Osteocyte (in vitro differentiated cells): ENCODE data around the gene CYS1. TPM values are rescaled to one million over a fixed set of nuclear protein-coding genes. Genes with fewer than 3 reads are reported as not detected.
A peak's percentile ranks its signal among the peaks of the same experiment; 100 is the strongest.

Experiments used
- DNase-seq: peaks from one replicate; pipeline ENCODE4 v3.0.0; 2021; ENCODE audit warnings: mixed read lengths; ENCODE audit not compliant: unreplicated experiment; ENCODE audit errors: extremely low spot score
- H3K27ac Mint-ChIP-seq: one replicate; pipeline ENCODE4 v1.8.0; 2021; ENCODE audit warnings: mild to moderate bottlenecking, mixed read lengths; ENCODE audit not compliant: unreplicated experiment
- H3K27me3 Mint-ChIP-seq: one replicate; pipeline ENCODE4 v1.8.0; 2021; ENCODE audit warnings: mixed read lengths; ENCODE audit not compliant: unreplicated experiment
- H3K36me3 Mint-ChIP-seq: one replicate; pipeline ENCODE4 v1.8.0; 2021; ENCODE audit warnings: mixed read lengths; ENCODE audit not compliant: unreplicated experiment
- H3K4me1 Mint-ChIP-seq: one replicate; pipeline ENCODE4 v1.8.0; 2021; ENCODE audit warnings: mixed read lengths; ENCODE audit not compliant: unreplicated experiment
- H3K4me3 Mint-ChIP-seq: one replicate; pipeline ENCODE4 v1.8.0; 2021; ENCODE audit warnings: mild to moderate bottlenecking, moderate library complexity, mixed read lengths; ENCODE audit not compliant: unreplicated experiment
- H3K9me3 Mint-ChIP-seq: one replicate; pipeline ENCODE4 v1.8.0; 2021; ENCODE audit warnings: mixed read lengths; ENCODE audit not compliant: unreplicated experiment
- total RNA-seq: library from RNA; stranded (reverse); gene quantifications from 2 replicates; pipeline ENCODE4 v1.2.1, GENCODE V29; 2021
- TF ChIP-seq, protein P1 (sequence below): fragments of 200-600 bp; sonication (generic); IDR thresholded peaks from 2 replicates; pipeline ENCODE4 v1.5.0; 2021; ENCODE audit warnings: antibody characterized with exemption, mild to moderate bottlenecking, moderate library complexity

Gene CYS1
- total RNA-seq, 1 donor from 2014 or later, result 5.5 TPM

- H3K4me3 Mint-ChIP-seq, result peak overlapping the region; percentile 53
- H3K36me3 Mint-ChIP-seq, result peaks cover 18% of the 10 kb centered on the region
- TF ChIP-seq, protein P1, sequence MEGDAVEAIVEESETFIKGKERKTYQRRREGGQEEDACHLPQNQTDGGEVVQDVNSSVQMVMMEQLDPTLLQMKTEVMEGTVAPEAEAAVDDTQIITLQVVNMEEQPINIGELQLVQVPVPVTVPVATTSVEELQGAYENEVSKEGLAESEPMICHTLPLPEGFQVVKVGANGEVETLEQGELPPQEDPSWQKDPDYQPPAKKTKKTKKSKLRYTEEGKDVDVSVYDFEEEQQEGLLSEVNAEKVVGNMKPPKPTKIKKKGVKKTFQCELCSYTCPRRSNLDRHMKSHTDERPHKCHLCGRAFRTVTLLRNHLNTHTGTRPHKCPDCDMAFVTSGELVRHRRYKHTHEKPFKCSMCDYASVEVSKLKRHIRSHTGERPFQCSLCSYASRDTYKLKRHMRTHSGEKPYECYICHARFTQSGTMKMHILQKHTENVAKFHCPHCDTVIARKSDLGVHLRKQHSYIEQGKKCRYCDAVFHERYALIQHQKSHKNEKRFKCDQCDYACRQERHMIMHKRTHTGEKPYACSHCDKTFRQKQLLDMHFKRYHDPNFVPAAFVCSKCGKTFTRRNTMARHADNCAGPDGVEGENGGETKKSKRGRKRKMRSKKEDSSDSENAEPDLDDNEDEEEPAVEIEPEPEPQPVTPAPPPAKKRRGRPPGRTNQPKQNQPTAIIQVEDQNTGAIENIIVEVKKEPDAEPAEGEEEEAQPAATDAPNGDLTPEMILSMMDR, result no peak
- H3K27ac Mint-ChIP-seq, result peak overlapping the region; percentile 15
- no peaks in the 10 kb centered on the region for H3K9me3 Mint-ChIP-seq
- no peaks in the 10 kb centered on the region for H3K27me3 Mint-ChIP-seq
- DNase-seq, result no peak
- peaks cover 32% of the 10 kb centered on the region for H3K4me1 Mint-ChIP-seq
Measured at GRCh38 chr2:10045561-10046355, 34.5 kb downstream of the CYS1 start.

DNA sequence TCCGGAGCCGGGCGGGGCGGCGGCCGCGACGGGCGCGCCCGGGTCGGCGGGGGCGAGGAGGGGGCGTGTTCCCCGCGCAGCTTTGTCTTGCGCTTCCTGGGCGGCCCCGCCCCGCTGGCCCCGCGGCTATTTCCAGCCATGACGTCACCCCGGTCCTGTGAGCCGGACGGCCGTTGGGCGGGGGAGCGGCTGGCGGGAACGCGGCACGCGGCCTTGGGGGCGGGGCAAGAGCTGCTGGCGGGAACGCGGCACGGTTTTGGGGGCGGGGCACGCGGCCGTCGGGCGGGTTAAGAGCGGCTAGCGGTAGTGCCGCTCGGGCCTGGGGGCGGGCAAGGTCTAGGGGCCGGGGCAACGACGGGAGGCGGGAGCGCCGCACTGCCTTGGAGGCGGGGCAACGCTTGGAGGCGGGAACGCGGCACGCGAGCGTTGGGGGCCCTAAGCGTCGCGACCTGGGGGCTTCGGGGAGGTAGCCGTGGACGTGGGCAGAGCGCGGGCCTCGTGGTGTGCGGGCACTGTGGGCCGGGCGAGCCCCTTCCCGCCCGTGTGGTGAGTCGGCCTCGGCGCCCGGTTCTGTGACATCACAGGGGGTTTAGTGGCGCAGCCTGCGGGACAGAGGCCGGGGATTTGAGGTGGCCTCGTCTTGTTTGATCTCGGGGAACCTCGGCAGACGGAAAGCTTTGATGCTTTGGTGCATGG, 36.2 kb downstream of the CYS1 start:
- Mint-ChIP-seq H3K36me3 (peaks cover 18% of the 10 kb centered on the region), H3K27ac (peak overlapping the region; percentile 54), H3K9me3 (no peaks in the 10 kb centered on the region), H3K4me3 (peak overlapping the region; percentile 68), H3K4me1 (peaks cover 33% of the 10 kb centered on the region), H3K27me3 (no peaks in the 10 kb centered on the region)
- DNase-seq, result peak; percentile 98
- TF ChIP-seq, protein P1, result no peak

DNA sequence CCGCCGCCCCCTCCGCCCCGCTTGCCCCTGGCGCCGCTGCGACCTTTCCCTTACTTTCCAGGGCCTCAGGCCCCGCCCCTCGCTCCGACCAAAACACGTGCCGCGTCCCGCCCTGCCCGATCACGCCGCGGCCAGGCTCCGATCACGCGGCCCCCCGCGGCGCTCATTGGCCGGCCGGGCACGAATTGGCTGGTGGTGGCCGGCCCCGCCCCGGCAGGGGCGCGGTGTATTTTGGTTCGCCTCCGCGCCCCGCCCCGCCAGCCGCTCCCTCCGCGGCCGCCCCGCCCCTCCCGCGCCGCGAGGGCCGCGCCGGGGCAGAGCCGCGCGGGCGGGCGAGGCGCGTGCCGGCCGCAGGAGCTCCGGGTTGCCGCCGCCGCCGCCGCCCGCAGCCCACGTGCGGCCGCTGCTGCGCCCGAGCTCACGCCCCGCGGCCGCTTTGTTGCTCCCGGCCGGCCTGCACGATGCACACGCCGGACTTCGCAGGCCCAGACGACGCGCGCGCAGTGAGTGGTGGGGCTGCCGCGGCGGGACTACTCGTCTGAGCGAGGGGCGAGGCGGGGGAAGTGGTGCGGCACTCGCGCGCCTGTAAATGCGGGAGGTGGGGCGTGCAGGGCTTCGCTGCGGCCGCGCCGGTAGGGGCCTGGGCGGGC, 36.8 kb downstream of the CYS1 start, which contains the start of gene KLF11:
Gene KLF11, plus strand, starts transcription at position 295 of the 650 bp plus-strand sequence. Its CDS starts 167 bp downstream, at position 462.
- TF ChIP-seq, protein P1, result no peak
- Mint-ChIP-seq H3K27ac (peak within 1 kb of the TSS; percentile 97), H3K27me3 (no peaks in the 10 kb centered on the region), H3K4me1 (peaks cover 33% of the 10 kb centered on the region), H3K9me3 (no peaks in the 10 kb centered on the region), H3K4me3 (peak within 1 kb of the TSS; percentile 86), H3K36me3 (peaks cover 16% of the 10 kb centered on the region)
- peak; percentile 97 for DNase-seq

DNA sequence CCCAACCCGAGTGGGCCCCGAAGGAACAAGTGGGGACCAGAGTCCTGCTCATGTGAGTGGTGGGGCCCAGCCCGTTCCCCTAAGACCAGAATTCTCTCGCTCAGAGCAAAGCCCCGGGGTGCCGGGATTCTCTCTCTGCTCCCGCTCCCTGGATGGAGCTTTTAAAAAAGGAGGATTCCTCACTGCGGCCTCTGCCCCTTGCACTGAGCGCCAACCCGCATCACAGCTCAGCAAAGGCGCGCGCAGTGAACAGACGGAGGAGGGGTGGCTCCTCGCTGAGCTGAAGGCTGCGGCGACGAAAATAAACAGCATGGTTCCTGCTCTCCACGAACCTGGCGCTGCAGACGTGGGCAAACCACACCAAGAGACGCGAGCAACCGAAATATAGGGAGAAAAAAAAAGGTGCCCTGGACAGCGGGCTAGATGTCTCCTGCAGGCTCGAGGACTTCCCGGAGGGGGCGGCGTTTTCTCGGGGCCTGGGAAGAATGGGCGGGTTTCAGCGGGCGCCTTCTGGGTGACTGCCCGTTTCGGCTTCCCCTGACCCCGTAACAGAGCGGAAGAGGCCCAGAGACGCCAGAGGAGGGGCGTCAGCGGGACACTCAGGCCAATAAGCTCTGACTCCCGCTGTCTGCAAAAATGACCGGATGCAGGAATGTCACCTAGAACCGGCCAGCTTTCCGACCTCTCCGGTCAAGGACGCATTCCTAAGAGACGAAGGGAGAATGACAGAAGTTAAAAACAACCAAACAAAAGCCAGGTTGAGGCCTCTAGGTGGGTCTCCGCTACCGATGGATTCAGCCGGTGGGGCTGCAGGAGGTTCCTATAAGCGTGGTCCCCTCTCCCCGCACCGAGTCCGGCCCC, 37.7 kb downstream of the CYS1 start:
- TF ChIP-seq, protein P1, result no peak
- Mint-ChIP-seq H3K4me1 (peaks cover 33% of the 10 kb centered on the region), H3K27ac (peak overlapping the region; percentile 97), H3K27me3 (no peaks in the 10 kb centered on the region), H3K36me3 (peaks cover 11% of the 10 kb centered on the region), H3K9me3 (no peaks in the 10 kb centered on the region), H3K4me3 (peak overlapping the region; percentile 86)
- DNase-seq, result no peak
